Amniotic stem cell (primary cell): ENCODE data around the gene TMEM192.
A peak's percentile ranks its signal among the peaks of the same experiment; 100 is the strongest.
"Not testable (repeated sequence)": the region's sequence is repeated elsewhere in the genome, so short reads cannot be mapped to it uniquely, and the experiment has no call there.

Experiments used
- DNase-seq: peaks from one replicate; lab custom pipeline; 2025; lab: John Stamatoyannopoulos, UW

The TMEM192 gene

GRCh38 chr4:165112368-165113121 lies at the start of gene TMEM192:
Gene TMEM192, minus strand, starts transcription at chr4:165112860. Its CDS starts 87 bp downstream, at chr4:165112773.
- DNase-seq = peak; percentile 68

DNA sequence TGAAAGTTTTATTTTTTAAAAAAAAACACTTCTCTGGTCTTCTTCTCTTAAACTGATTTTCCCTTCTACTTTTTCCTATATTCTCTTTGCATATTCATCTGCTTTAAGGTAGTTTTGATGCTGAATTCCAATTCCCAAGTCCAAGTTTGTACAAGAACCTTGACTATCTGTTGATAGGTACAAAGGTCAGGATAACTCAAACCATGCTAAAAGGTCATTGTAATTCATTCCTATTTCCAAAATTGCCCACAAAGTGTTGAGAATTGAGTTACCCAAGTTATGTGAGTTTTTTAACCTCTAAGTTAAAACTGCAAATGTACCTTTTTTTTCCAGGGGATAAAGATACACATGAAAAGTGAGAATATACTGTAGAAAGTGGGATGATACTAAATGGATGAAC lies 46.1 kb upstream of the TMEM192 start:
- no peak for DNase-seq

- no peak for DNase-seq
These were observed 44.2 kb upstream of the TMEM192 start for GRCh38 chr4:165156906-165157305.

- no peak for DNase-seq
These were observed 41.8 kb upstream of the TMEM192 start for GRCh38 chr4:165154482-165154881.

GRCh38 chr4:165152527-165152926 lies 39.9 kb upstream of the TMEM192 start:
- DNase-seq = no peak

- no peak for DNase-seq
These were observed 39.1 kb upstream of the TMEM192 start for GRCh38 chr4:165151734-165152133.

- no peak for DNase-seq
These were observed 37.9 kb upstream of the TMEM192 start for GRCh38 chr4:165150545-165150944.

GRCh38 chr4:165138843-165139242 lies 26.2 kb upstream of the TMEM192 start:
- no peak for DNase-seq

DNA sequence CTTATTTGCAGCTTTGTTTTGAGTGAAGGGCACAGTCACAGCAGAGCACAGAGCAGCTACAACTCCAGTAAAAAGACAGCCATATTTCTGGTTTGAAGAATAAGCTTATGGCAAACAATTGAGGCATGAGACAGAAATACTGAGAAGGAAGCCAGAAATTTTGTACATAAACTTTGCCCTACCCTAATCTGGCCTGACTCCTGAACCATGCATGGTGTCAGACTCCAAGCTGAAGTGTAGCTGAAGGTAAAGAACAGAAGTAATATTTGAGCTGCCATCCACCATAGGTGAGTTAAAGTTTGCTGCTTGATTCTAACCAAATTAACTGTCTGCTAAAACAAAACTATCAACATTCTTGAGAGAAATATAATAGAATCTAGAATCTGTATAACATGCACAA lies 24.5 kb upstream of the TMEM192 start:
- no peak for DNase-seq

- no peak for DNase-seq
These were observed 23.9 kb upstream of the TMEM192 start for GRCh38 chr4:165136529-165136928.

DNA sequence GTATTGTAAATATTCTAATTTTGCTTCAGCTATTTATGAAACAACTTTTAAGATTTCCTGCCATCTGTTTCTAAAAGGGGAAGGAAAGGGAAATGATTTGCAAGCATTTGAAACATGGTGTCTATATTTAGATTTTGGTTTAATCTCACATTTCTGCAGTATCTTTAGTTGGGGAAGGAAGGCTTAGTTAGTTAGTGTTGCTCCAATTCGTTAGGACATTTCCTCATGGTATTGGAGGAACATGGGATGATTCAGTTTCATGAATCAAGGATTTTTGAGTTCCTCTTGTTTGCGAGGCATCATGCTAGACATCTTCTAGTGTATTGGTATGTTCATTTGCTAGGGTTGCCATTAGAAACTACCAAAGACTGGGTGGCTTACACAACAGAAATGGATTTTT lies 20.5 kb upstream of the TMEM192 start:
- DNase-seq = no peak

DNA sequence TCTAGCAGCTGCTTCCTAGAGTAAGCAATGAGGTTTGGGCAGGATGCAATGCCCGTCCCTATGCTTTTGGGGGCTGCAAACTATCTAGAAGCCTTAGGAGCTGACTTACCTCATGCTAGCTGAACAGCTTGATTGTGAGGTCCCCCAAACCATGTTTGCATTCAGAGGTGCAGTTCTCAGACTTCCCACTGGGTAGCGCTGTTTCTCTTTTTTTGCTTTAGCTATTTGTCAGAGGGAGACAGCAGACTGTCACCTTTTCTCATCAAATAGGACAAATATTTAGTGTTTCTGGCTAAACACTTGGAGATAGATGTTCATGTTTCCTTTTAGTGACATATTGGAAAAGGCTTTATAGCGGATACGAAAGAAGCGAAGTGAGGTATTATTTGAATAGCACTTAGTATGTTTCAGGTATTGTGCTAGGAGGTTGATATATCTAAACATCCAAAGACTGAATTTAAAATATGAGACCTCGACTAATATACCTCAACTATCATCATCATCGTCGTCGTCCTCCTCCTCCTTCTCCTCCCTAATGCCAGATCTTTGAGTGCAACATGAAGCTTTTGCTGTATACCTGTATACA lies 18.7 kb upstream of the TMEM192 start:
- no peak for DNase-seq

DNA sequence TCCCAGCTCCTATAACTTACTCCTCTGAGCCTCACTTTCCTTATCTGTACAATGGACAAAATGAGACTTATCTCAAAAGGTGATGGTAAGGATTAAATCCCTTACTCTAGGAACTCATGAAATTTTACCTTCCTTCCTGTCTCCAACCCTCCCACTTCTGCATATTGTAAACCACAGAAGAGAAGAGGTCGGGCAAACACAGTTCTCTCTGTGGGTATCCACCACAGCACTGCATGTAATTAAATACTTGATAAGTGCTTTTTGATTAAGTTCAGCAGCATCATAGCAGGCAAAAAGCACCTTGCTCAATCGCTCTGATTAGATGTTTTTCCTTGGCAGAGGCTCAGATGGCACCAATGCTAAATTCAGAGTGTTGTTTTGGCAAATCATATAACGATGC lies 17.3 kb upstream of the TMEM192 start:
- DNase-seq = no peak

DNA sequence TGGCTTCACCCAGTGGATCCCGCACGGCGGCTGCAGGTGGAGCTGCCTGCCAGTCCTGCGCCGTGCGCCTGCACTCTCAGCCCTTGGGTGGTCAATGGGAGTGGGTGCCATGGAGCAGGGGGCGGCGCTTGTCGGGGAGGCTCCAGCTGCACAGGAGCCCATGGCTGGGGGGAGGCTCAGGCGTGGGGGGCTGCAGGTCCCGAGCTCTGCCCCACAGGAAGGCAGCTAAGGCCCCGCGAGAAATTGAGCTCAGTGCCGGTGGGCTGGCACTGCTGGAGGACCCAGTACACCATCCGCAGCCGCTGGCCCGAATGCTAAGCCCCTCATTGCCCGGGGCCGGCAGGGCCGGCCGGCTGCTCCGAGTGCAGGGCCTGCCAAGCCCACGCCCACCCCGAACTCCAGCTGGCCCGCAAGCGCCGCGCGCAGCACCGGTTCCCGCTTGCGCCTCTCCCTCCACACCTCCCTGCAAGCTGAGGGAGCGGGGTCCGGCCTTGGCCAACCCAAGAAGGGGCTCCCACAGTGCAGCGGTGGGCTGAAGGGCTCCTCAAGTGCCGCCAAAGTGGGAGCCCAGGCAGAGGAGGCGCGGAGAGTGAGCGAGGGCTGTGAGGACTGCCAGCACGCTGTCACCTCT lies 13.3 kb upstream of the TMEM192 start:
- DNase-seq = not testable (repeated sequence)

- no peak for DNase-seq
These were observed 11.8 kb upstream of the TMEM192 start for GRCh38 chr4:165124488-165124887.

GRCh38 chr4:165118256-165118909 lies 5.7 kb upstream of the TMEM192 start:
- DNase-seq = no peak

DNA sequence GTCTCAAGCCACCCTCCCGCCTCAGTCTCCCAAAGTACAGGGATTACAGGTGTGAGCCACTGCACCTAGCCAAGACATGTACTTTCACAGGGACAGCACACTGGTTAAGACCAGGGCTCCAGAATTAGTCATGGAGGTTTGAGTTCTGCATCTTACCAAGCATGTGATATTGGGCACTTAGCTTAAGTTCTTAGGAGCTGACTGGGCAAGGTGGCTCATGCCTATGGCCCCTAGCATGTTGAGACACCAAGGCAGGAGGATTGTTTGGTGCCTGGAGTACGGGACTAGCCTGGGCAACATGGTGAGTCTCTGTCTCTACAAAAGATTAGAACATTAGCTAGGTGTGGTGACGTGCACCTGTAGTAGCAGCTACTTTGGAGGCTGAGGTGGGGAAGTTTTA lies 2.6 kb upstream of the TMEM192 start:
- no peak for DNase-seq

- no peak for DNase-seq
These were observed 723 bp downstream of the TMEM192 start for GRCh38 chr4:165111906-165112367.

DNA sequence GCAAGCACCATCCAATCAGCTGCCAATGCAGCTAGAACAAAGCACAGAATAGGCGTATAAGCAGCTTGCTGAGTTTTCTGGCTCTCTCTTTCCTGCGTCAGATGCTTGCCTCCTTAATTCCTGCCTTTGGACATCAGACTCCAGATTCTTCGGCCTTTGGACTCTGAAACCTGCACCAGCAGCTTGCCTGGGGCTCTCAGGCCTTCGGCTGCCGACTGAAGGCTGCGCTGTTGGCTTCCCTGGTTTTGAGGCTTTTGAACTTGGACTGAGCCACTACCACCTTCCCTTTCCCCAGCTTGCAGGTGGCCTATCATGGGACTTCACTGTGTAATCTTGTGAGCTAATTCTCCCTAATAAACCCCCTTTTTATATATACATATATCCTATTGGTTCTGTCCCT lies 6.1 kb downstream of the TMEM192 start:
- DNase-seq = no peak

DNA sequence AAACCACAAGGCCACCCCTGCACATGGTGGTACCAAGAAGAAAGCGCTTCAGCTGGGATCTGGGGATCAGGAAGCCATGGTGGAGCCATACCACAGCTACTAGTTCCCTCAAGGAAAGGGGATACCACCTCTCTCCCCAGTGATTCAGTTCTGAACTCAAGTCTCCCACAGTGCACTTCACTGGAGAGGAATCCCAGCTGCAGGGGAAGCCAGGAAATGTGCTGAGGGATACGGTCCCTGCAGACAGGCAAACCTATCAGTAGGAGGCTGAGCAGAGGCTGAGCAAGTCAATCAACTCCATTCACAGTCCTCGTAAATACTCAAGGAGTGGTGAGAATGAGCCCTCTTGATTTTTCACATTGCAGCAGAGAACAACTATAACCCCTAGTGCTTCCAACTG lies 11.0 kb downstream of the TMEM192 start:
- no peak for DNase-seq

DNA sequence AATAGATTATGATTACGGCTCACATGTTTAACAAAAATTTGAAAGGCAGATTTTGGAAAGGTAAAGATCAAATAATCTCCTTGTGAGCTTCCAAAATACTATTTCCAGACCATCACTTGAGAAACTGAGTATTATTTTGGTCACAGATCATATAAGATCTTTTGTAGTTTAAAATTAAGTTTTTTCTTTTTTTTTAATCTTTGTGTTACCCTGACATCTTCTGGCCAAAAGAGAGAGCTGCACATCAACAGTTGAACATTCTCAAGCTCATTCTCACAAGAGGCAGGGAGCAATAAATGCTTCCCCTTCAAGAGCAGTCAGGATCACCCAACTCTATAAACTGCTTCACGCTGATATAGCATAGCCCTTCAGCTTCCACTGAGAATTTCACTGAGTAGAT lies 15.9 kb downstream of the TMEM192 start:
- DNase-seq = no peak

GRCh38 chr4:165095291-165095690 lies 17.4 kb downstream of the TMEM192 start:
- DNase-seq = no peak

GRCh38 chr4:165094873-165095272 lies 17.8 kb downstream of the TMEM192 start:
- DNase-seq = no peak
